ENCODE results near the gene MYO6.

MYO6 gene

GRCh38 chr6:75906871-75907270 is 157.8 kb downstream of the MYO6 start:
- no peak overlapping the region for H3K4me3 Mint-ChIP-seq
- no peak overlapping the region for H3K27ac Mint-ChIP-seq
- intact Hi-C loops (cut with micrococcal nuclease): no loop called here
- H3K27me3 Mint-ChIP-seq: no peaks in the 10 kb centered on the region
- peaks cover 9% of the 10 kb centered on the region for H3K9me3 Mint-ChIP-seq
- no peaks in the 10 kb centered on the region for H3K4me1 Mint-ChIP-seq (ENCODE audit: low read depth)
- no peaks in the 10 kb centered on the region for H3K36me3 Mint-ChIP-seq (ENCODE audit: low read depth)

- intact Hi-C loops (cut with micrococcal nuclease): no loop called here
- H3K27ac Mint-ChIP-seq: no peak overlapping the region
- peaks cover 9% of the 10 kb centered on the region for H3K9me3 Mint-ChIP-seq
- no peak overlapping the region for H3K4me3 Mint-ChIP-seq
- H3K36me3 Mint-ChIP-seq (ENCODE audit: low read depth): no peaks in the 10 kb centered on the region
- H3K27me3 Mint-ChIP-seq: no peaks in the 10 kb centered on the region
- H3K4me1 Mint-ChIP-seq (ENCODE audit: low read depth): no peaks in the 10 kb centered on the region
Measured at GRCh38 chr6:75907444-75907843, 158.4 kb downstream of the MYO6 start.

GRCh38 chr6:75913040-75913439 is 164.0 kb downstream of the MYO6 start:
- H3K4me3 Mint-ChIP-seq: no peak overlapping the region
- no peaks in the 10 kb centered on the region for H3K36me3 Mint-ChIP-seq (ENCODE audit: low read depth)
- no peak overlapping the region for H3K27ac Mint-ChIP-seq
- no peaks in the 10 kb centered on the region for H3K9me3 Mint-ChIP-seq
- H3K4me1 Mint-ChIP-seq (ENCODE audit: low read depth): no peaks in the 10 kb centered on the region
- intact Hi-C loops (cut with micrococcal nuclease): no loop called here
- H3K27me3 Mint-ChIP-seq: peaks cover 2% of the 10 kb centered on the region

- intact Hi-C loops (cut with micrococcal nuclease): no loop called here
- Mint-ChIP-seq H3K27ac (no peak overlapping the region), H3K4me3 (no peak overlapping the region), H3K27me3 (no peaks in the 10 kb centered on the region), H3K36me3 (ENCODE audit: low read depth) (no peaks in the 10 kb centered on the region), H3K4me1 (ENCODE audit: low read depth) (peaks cover 5% of the 10 kb centered on the region), H3K9me3 (no peaks in the 10 kb centered on the region)
Measured at GRCh38 chr6:75922226-75922625, 173.2 kb downstream of the MYO6 start.

GRCh38 chr6:75926293-75927168 is 177.5 kb downstream of the MYO6 start:
- Mint-ChIP-seq H3K4me1 (ENCODE audit: low read depth) (peaks cover 5% of the 10 kb centered on the region), H3K36me3 (ENCODE audit: low read depth) (no peaks in the 10 kb centered on the region), H3K4me3 (no peak overlapping the region), H3K9me3 (no peaks in the 10 kb centered on the region), H3K27ac (no peak overlapping the region), H3K27me3 (no peaks in the 10 kb centered on the region)
- intact Hi-C loops (cut with micrococcal nuclease): no loop called here

- Mint-ChIP-seq H3K9me3 (no peaks in the 10 kb centered on the region), H3K27ac (no peak overlapping the region), H3K27me3 (peaks cover 20% of the 10 kb centered on the region), H3K36me3 (ENCODE audit: low read depth) (no peaks in the 10 kb centered on the region), H3K4me1 (ENCODE audit: low read depth) (peaks cover 10% of the 10 kb centered on the region), H3K4me3 (no peak overlapping the region)
- intact Hi-C loops (cut with micrococcal nuclease): no loop called here
Measured at GRCh38 chr6:75931011-75931680, 182.1 kb downstream of the MYO6 start.

GRCh38 chr6:75932067-75932466 is 183.0 kb downstream of the MYO6 start:
- H3K27ac Mint-ChIP-seq: no peak overlapping the region
- peaks cover 27% of the 10 kb centered on the region for H3K27me3 Mint-ChIP-seq
- H3K36me3 Mint-ChIP-seq (ENCODE audit: low read depth): no peaks in the 10 kb centered on the region
- intact Hi-C loops (cut with micrococcal nuclease): no loop called here
- H3K4me3 Mint-ChIP-seq: no peak overlapping the region
- H3K4me1 Mint-ChIP-seq (ENCODE audit: low read depth): peaks cover 10% of the 10 kb centered on the region
- no peaks in the 10 kb centered on the region for H3K9me3 Mint-ChIP-seq

GRCh38 chr6:75933387-75933975 is 184.4 kb downstream of the MYO6 start:
- Mint-ChIP-seq H3K27ac (no peak overlapping the region), H3K27me3 (peaks cover 27% of the 10 kb centered on the region), H3K9me3 (no peaks in the 10 kb centered on the region), H3K4me1 (ENCODE audit: low read depth) (peaks cover 10% of the 10 kb centered on the region), H3K36me3 (ENCODE audit: low read depth) (no peaks in the 10 kb centered on the region), H3K4me3 (no peak overlapping the region)
- intact Hi-C loops (cut with micrococcal nuclease): no loop called here

- Mint-ChIP-seq H3K9me3 (no peaks in the 10 kb centered on the region), H3K27ac (no peak overlapping the region), H3K4me3 (peak overlapping the region; percentile 53), H3K4me1 (ENCODE audit: low read depth) (peaks cover 10% of the 10 kb centered on the region), H3K27me3 (peaks cover 27% of the 10 kb centered on the region), H3K36me3 (ENCODE audit: low read depth) (no peaks in the 10 kb centered on the region)
- intact Hi-C loops (cut with micrococcal nuclease): no loop called here
Measured at GRCh38 chr6:75934643-75935472, 185.8 kb downstream of the MYO6 start.

- intact Hi-C loops (cut with micrococcal nuclease): no loop called here
- no peaks in the 10 kb centered on the region for H3K36me3 Mint-ChIP-seq (ENCODE audit: low read depth)
- no peaks in the 10 kb centered on the region for H3K9me3 Mint-ChIP-seq
- no peak overlapping the region for H3K4me3 Mint-ChIP-seq
- no peak overlapping the region for H3K27ac Mint-ChIP-seq
- peaks cover 27% of the 10 kb centered on the region for H3K27me3 Mint-ChIP-seq
- peaks cover 10% of the 10 kb centered on the region for H3K4me1 Mint-ChIP-seq (ENCODE audit: low read depth)
Measured at GRCh38 chr6:75935473-75935793, 186.4 kb downstream of the MYO6 start.

GRCh38 chr6:75936682-75937081 is 187.6 kb downstream of the MYO6 start:
- Mint-ChIP-seq H3K4me3 (no peak overlapping the region), H3K27ac (no peak overlapping the region), H3K27me3 (peaks cover 27% of the 10 kb centered on the region), H3K36me3 (ENCODE audit: low read depth) (no peaks in the 10 kb centered on the region), H3K9me3 (no peaks in the 10 kb centered on the region), H3K4me1 (ENCODE audit: low read depth) (peaks cover 10% of the 10 kb centered on the region)
- intact Hi-C loops (cut with micrococcal nuclease): no loop called here

- Mint-ChIP-seq H3K4me1 (ENCODE audit: low read depth) (peaks cover 10% of the 10 kb centered on the region), H3K4me3 (no peak overlapping the region), H3K27me3 (peaks cover 27% of the 10 kb centered on the region), H3K9me3 (no peaks in the 10 kb centered on the region), H3K36me3 (ENCODE audit: low read depth) (no peaks in the 10 kb centered on the region), H3K27ac (no peak overlapping the region)
- intact Hi-C loops (cut with micrococcal nuclease): no loop called here
Measured at GRCh38 chr6:75937846-75938245, 188.8 kb downstream of the MYO6 start.

- Mint-ChIP-seq H3K9me3 (no peaks in the 10 kb centered on the region), H3K4me1 (ENCODE audit: low read depth) (no peaks in the 10 kb centered on the region), H3K27me3 (peaks cover 10% of the 10 kb centered on the region), H3K36me3 (ENCODE audit: low read depth) (no peaks in the 10 kb centered on the region), H3K27ac (no peak overlapping the region), H3K4me3 (no peak overlapping the region)
- intact Hi-C loops (cut with micrococcal nuclease): no loop called here
Measured at GRCh38 chr6:75940564-75940963, 191.5 kb downstream of the MYO6 start.

- no peaks in the 10 kb centered on the region for H3K36me3 Mint-ChIP-seq (ENCODE audit: low read depth)
- H3K4me1 Mint-ChIP-seq (ENCODE audit: low read depth): no peaks in the 10 kb centered on the region
- intact Hi-C loops (cut with micrococcal nuclease): no loop called here
- H3K27me3 Mint-ChIP-seq: peaks cover 6% of the 10 kb centered on the region
- H3K27ac Mint-ChIP-seq: no peak overlapping the region
- H3K4me3 Mint-ChIP-seq: no peak overlapping the region
- H3K9me3 Mint-ChIP-seq: no peaks in the 10 kb centered on the region
Measured at GRCh38 chr6:75941509-75941908, 192.5 kb downstream of the MYO6 start.
